Endothelial cell of umbilical vein (primary cell): ENCODE results near the gene EXD1. TPM values are rescaled to one million over a fixed set of nuclear protein-coding genes. Genes with fewer than 3 reads are reported as not detected.

ENCODE experiments used
- BruUV-seq: library from RNA; stranded (reverse); fragments of 400-500 nt; replicated peaks from 2 replicates; lab custom pipeline; 2021; lab: Mats Ljungman, UMichigan
- CTCF ChIA-PET: fragments of 300-600, 350-600 bp; sonication (Branson Sonifier 250); formaldehyde crosslinking; loops from one replicate; lab custom pipeline; 2021; ENCODE audit warnings: antibody characterized with exemption, inconsistent platforms; lab: Charles Lee
- POLR2A ChIA-PET: fragments of 300-600, 350-600 bp; sonication (Branson Sonifier 250); formaldehyde crosslinking; loops from one replicate; lab custom pipeline; 2021; ENCODE audit warnings: antibody characterized with exemption, inconsistent platforms; lab: Charles Lee
- DNase-seq: peaks from one replicate; pipeline ENCODE4 v3.0.0-alpha.2; 2011; ENCODE audit warnings: low read depth, low spot score
- FAIRE-seq: peaks from 2 replicates; lab custom pipeline; 2011; peaks lifted over from hg19 to GRCh38; lab: Jason Lieb, UNC
- H2AFZ ChIP-seq: 2 replicates; pipeline ENCODE4 v1.6.0; 2012; ENCODE audit warnings: low read depth, low read length, control low read depth, inconsistent platforms
- H3K27ac ChIP-seq: 2 replicates; pipeline ENCODE4 v1.5.1; 2011; ENCODE audit warnings: low read depth, mild to moderate bottlenecking, control low read depth, low read length, moderate library complexity; ENCODE audit not compliant: insufficient read depth
- H3K27me3 ChIP-seq, 2 experiments: 2 replicates each; pipeline versions ENCODE4 v1.6.0 to v1.6.1; 2011; ENCODE audit warnings: low read length in 2 of 2, mixed read lengths in 1 of 2; ENCODE audit not compliant: control insufficient read depth in 2 of 2, insufficient read depth in 2 of 2
- H3K36me3 ChIP-seq, 2 experiments: 2 replicates in 1 of 2; 3 replicates in 1 of 2; pipeline ENCODE4 v1.5.1; 2011; ENCODE audit warnings: low read length in 2 of 2, mild to moderate bottlenecking in 1 of 2, moderate library complexity in 1 of 2; ENCODE audit not compliant: control insufficient read depth in 2 of 2, insufficient read depth in 2 of 2; ENCODE audit errors: extremely low read depth in 1 of 2
- H3K4me1 ChIP-seq: 3 replicates; pipeline ENCODE4 v1.5.1; 2011; ENCODE audit warnings: mild to moderate bottlenecking, low read length; ENCODE audit not compliant: control insufficient read depth, insufficient read depth; ENCODE audit errors: extremely low read depth
- H3K4me2 ChIP-seq: 2 replicates; pipeline ENCODE4 v1.6.1; 2011; ENCODE audit warnings: low read length, control low read depth, mixed read lengths; ENCODE audit not compliant: insufficient read depth
- H3K4me3 ChIP-seq, 3 experiments: fragments of 200-600 bp in 1 of 3; sonication (generic), shearing (Covaris generic) in 1 of 3; replicated peaks in 1 of 3; 2 replicates each; pipeline ENCODE4 v1.5.1; 2011 to 2016; ENCODE audit warnings: control low read depth in 3 of 3, low read length in 3 of 3, mild to moderate bottlenecking in 2 of 3, inconsistent platforms in 1 of 3, low read depth in 1 of 3, moderate library complexity in 1 of 3; ENCODE audit not compliant: insufficient read depth in 1 of 3
- H3K79me2 ChIP-seq: 2 replicates; pipeline ENCODE4 v1.6.0; 2012; ENCODE audit warnings: low read length, inconsistent platforms; ENCODE audit not compliant: control insufficient read depth, insufficient read depth
- H3K9ac ChIP-seq: replicated peaks from 2 replicates; pipeline ENCODE3; 2011; ENCODE audit warnings: low read length, control low read depth; ENCODE audit not compliant: insufficient read depth; ENCODE audit errors: extremely low read depth
- H3K9me1 ChIP-seq: replicated peaks from 3 replicates; pipeline ENCODE4 v1.6.0; 2011; ENCODE audit warnings: mild to moderate bottlenecking, low read length; ENCODE audit not compliant: control insufficient read depth, insufficient read depth; ENCODE audit errors: extremely low read depth
- H3K9me3 ChIP-seq: replicated peaks from 2 replicates; pipeline ENCODE4 v1.5.1; 2012; ENCODE audit warnings: low read length, inconsistent platforms; ENCODE audit not compliant: control insufficient read depth, insufficient read depth
- H4K20me1 ChIP-seq: replicated peaks from 2 replicates; pipeline ENCODE3; 2011; ENCODE audit warnings: mild to moderate bottlenecking, low read length; ENCODE audit not compliant: control insufficient read depth, insufficient read depth; ENCODE audit errors: extremely low read depth
- CTCF ChIP-seq, 2 donors: IDR thresholded peaks; 1 replicate in 1 of 2; 2 replicates in 1 of 2; pipeline ENCODE4 v1.5.1; 2011; ENCODE audit warnings: low read length in 2 of 2, mild to moderate bottlenecking in 2 of 2, moderate library complexity in 2 of 2, control low read depth in 1 of 2, inconsistent platforms in 1 of 2, low read depth in 1 of 2; ENCODE audit not compliant: insufficient read depth in 1 of 2; ENCODE audit errors: extremely low read depth in 1 of 2
- EZH2 ChIP-seq: IDR thresholded peaks from 2 replicates; pipeline ENCODE4 v1.6.1; 2012; ENCODE audit warnings: borderline replicate concordance, low read depth, mild to moderate bottlenecking, moderate library complexity, low read length, inconsistent platforms; ENCODE audit not compliant: severe bottlenecking
- FOS ChIP-seq: IDR thresholded peaks from 2 replicates; pipeline ENCODE4 v1.6.1; 2011; ENCODE audit warnings: mild to moderate bottlenecking, low read length, moderate library complexity, borderline replicate concordance; ENCODE audit not compliant: insufficient read depth
- GATA2 ChIP-seq: IDR thresholded peaks from 2 replicates; pipeline ENCODE4 v1.7.0; 2011; ENCODE audit warnings: low read depth, mild to moderate bottlenecking, moderate library complexity, mixed read lengths, low read length; ENCODE audit not compliant: insufficient read length, insufficient read depth
- JUN ChIP-seq: IDR thresholded peaks from 2 replicates; pipeline ENCODE4 v1.6.1; 2011; ENCODE audit warnings: borderline replicate concordance, low read depth; ENCODE audit not compliant: insufficient read length, insufficient read depth
- MAX ChIP-seq: IDR thresholded peaks from 2 replicates; pipeline ENCODE4 v1.6.1; 2011; ENCODE audit not compliant: insufficient read depth, insufficient read length
- MYC ChIP-seq: IDR thresholded peaks from one replicate; pipeline ENCODE4 v1.6.1; 2011; ENCODE audit warnings: mild to moderate bottlenecking, low read depth, low read length
- POLR2A ChIP-seq: IDR thresholded peaks from 2 replicates; pipeline ENCODE4 v1.6.1; 2012; ENCODE audit warnings: low read depth, mild to moderate bottlenecking, control low read depth, low read length
- POLR2AphosphoS5 ChIP-seq: IDR thresholded peaks from 2 replicates; pipeline ENCODE4 v1.6.1; 2012; ENCODE audit warnings: low read depth, mild to moderate bottlenecking, control low read depth, low read length, moderate library complexity; ENCODE audit not compliant: insufficient read depth
- dilution Hi-C: fragments of 300-500 bp; cut with MboI; formaldehyde crosslinking; loops from one replicate; pipeline ENCODE4 v1.15.0; 2019; ENCODE audit warnings: low sequenced_read_pairs; ENCODE audit not compliant: extremely low pct_ligation_motif_present
- intact Hi-C: fragments of 100-400 bp; cut with micrococcal nuclease; formaldehyde crosslinking; loops from one replicate; pipeline ENCODE4 v1.10.0; 2022
- polyA plus RNA-seq, 4 experiments: library from polyadenylated mRNA; depleted of rRNA in 3 of 4; stranded (reverse) in 3 of 4; unstranded in 1 of 4; fragments of >200 nt; gene quantifications; 2 replicates each; pipeline versions ENCODE4 v1.2.1 to v1.2.3, GENCODE V29; 2011 to 2012; ENCODE audit warnings: missing spikeins in 1 of 4
- total RNA-seq: library from RNA; stranded (reverse); gene quantifications from 2 replicates; pipeline ENCODE4 v1.2.3, GENCODE V29; 2021

The EXD1 gene
- total and polyA plus RNA-seq, 2 donors (not counting 3 experiments of a cell fraction or from before 2014, with no cell fraction given), result not detected

- no peak overlapping the region for H3K9ac ChIP-seq
- CTCF ChIA-PET, result interaction anchor here (1.1 to 1.3 kb wide), 2 partner anchors 28 to 37 kb away, joined by 3 to 4 read pairs; partner anchors contain the start of gene CHP1
- intact Hi-C loops, result no loop called here
- FAIRE-seq, result no peak
- no TSS peak for BruUV-seq
- POLR2A ChIA-PET, result no interaction called here
- H3K4me2 ChIP-seq, result no peak overlapping the region
- no peaks in the 10 kb centered on the region for H3K27me3 ChIP-seq
- H3K9me1 ChIP-seq, result no peaks in the 10 kb centered on the region
- H3K27ac ChIP-seq, result no peak overlapping the region
- no peaks in the 10 kb centered on the region for H3K79me2 ChIP-seq
- no peak for DNase-seq
- TF ChIP-seq MYC (no peak), POLR2A (no peak), MAX (no peak), FOS (no peak), JUN (no peak), GATA2 (no peak), EZH2 (no peak), CTCF (IDR thresholded peaks at IDR 0.05; ENCODE audit: extremely low read depth in 1 of 2, insufficient read depth in 1 of 2, low read depth in 1 of 2, low read length in 2 of 2) (no peak), POLR2AphosphoS5 (no peak)
- no peaks in the 10 kb centered on the region for H4K20me1 ChIP-seq
- dilution Hi-C loops, result no loop called here
- no peak overlapping the region for H3K4me3 ChIP-seq
- no peaks in the 10 kb centered on the region for H3K36me3 ChIP-seq
- no peaks in the 10 kb centered on the region for H3K9me3 ChIP-seq
- no peak overlapping the region for H2AFZ ChIP-seq
- H3K4me1 ChIP-seq, result no peaks in the 10 kb centered on the region
Measured at GRCh38 chr15:41194444-41194843, 36.1 kb downstream of the EXD1 start.
